HG03135 (cell line): ENCODE results near the gene CRAT.
"Not testable (repeated sequence)": the region's sequence is repeated elsewhere in the genome, so short reads cannot be mapped to it uniquely, and the experiment has no call there.

Source experiments
- ATAC-seq: cut with Tn5 transposase; IDR thresholded peaks from one replicate; pipeline ENCODE4 v1.9.1; 2021; ENCODE audit warnings: mild to moderate bottlenecking, moderate library complexity; ENCODE audit not compliant: unreplicated experiment

Gene CRAT

GRCh38 chr9:129138476-129139232 lies 28.1 kb upstream of the CRAT start:
- no peak for ATAC-seq

DNA sequence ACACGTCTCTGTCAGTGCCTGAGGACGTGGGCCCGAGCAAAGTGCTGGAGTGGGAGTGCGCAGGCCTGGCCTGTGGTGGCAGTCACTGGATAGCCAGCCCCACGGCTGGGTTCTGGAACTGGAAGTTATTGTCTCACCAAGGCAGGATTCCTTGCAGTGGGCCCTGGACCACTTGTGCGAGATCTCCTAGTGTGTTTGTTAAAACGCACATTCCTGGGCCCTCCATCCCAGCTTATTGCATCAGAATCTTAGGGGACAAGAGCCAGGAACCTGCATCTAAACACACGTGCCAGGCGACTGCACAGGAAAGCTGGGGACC lies 27.5 kb upstream of the CRAT start:
- ATAC-seq, result no peak

DNA sequence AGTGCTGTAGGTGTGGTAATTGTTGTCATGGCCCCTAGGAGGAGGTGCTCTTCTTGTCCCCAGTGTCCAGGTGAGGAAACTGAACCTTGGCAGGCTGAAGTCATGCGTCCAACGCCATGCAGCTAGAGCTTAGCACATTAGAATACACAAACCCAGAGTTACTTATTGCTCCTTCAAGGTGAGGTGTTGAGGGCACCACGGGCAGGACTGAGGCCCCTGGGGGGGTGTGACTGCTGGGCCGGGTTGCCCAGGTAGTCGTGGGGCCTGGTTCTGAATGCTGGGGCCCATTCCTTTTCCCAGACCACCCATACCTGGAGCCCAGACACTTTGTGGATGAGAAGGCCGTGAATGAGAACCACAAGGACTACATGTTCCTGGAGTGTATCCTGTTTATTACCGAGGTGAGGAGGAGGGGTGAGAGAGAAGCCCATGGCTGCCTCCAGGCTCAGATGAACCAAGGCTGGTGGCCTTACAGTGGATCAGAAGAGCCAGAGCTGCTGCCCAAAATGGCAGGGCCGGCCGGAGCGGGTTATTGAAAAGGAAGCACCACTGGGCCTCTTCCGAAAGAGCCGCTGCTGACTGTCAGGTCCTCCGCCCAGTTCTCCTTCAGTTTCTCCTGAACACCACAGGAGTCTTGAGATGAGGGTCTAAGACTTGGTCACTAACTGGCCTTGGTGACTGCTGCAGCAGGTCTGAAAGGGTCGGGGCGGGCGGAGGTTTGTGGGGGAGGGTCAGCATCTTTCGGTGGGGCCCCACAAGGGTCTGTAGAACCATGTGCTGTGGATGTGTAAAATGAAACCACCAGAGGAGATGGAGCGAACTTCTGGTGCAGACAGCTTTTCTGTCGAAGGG lies 26.9 kb upstream of the CRAT start:
- ATAC-seq, result no peak

DNA sequence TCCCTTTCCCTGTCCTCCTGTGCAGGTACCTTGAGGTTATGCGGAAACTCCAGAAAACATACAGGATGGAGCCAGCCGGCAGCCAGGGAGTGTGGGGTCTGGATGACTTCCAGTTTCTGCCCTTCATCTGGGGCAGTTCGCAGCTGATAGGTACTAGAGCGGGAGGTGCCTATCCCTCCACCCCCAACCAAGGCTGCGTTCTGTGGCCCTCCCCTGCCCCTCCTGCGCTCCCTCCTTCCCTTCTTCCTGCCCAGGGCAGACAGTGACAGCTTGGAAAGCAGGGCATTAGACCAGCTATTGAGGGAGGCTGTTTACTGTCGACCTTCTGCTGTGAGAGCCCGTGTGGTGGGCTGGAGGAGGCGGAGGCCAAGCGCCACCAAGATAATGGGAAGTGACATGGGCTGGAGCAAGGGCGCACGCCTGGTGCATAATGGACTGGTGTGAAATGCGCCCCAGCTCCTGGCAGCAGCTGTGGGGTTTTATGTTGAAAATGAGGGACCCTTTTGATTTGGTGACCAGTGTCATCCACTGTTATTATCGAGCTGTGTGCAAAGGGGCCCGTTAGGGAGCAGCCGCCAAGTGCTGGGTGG lies 25.9 kb upstream of the CRAT start:
- ATAC-seq, result no peak

DNA sequence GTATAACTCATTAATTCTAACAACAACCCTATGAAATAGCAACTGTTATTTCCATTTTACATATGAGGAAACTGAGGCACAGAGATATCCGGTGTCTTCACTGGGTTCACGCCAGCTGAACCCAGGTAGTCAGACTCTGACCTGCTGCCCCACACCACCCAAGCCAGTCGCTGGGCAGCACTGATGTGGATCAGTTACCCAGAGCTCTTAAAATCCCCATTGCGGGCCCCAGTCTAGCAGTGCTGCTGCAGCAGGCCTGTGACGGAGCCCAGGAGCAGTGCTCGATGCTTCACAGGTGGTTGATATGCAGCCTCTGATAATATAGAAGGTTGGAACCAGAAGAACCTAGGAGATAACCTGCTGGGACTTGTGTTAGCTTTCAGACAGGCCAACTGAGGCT lies 24.9 kb upstream of the CRAT start:
- ATAC-seq, result no peak

DNA sequence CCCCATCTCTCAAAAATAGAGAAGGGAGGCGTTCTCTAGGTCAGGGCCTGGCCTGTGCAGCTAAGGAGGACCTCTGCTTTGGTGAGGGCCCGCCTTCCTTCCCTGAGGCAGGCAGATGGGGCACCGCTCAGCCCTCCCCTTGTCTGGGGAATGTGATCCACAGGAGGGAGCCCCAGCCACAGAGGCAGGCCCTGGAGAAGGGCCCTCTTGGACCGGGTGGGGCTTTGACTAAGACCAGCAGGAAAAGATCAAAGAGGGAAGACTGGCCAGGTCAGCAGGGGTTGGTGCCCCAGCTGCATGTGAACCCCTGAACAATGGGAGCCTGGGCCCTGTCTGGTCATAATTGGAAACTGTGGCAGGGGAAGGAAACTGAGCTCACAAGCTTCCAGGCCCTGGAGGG lies 22.5 kb upstream of the CRAT start:
- no peak for ATAC-seq

- no peak for ATAC-seq
Observed at GRCh38 chr9:129131300-129132145, 20.9 kb upstream of the CRAT start.

GRCh38 chr9:129130791-129131190 lies 20.2 kb upstream of the CRAT start:
- ATAC-seq, result no peak

- ATAC-seq, result not testable (repeated sequence)
Observed at GRCh38 chr9:129130271-129130670, 19.7 kb upstream of the CRAT start.

DNA sequence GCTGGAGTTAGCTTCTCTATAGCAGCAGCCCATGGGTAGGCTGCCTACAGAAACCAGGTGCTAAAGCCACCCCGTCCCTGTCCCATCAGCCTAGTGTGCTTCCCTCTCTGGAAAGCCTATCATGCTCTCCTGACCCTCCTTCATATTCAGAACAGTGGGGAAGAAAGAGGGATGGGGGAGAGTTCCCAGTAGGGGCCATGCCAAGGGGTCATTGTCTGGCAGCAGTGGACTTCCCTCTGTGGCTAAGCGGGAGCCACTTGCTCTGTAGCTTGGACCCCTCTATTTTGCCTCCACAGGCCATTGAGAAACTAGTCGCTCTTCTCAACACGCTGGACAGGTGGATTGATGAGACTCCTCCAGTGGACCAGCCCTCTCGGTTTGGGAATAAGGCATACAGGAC lies 18.1 kb upstream of the CRAT start:
- ATAC-seq, result no peak

DNA sequence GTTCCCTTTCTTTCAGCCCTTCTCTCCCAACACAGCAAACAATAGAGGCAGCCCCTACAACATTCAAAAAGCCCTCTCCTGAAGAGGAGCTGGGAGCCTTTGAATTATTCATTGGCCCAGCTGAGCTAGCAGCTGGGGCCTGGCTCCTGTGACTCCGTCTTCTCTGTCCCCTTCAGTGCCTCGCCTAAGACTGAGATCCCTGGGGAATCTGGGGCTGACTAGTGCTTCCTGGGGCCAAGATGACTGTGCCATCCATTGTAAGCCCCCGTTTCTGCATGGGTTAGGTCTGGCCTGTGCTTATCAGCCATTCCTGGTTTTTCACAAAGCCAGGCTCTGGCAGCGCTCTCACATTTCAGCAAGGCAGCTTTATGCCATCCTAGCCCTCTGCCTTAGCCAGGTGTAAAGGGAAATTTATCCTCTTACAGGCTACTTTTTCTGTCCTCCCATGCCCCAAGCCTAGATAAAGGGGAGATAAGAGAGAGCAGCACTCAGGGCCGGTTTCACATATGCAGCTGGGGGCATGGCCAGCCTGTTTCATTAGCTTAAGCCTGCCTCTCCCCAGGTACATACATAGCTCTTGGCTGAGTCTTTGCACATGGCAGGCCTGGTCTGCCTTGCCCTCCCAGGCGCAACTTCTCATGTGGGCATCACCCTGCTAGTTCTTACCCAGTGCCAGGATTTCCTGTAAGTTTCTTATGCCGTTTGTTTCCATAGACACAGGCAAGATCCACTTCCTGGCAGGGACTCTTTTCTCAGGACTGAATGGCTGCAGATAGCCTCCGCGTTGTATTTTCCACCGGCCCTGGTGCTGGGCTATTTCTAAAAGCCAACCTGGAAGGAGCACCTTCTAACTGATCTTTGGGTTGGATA lies 16.4 kb upstream of the CRAT start:
- ATAC-seq, result no peak

- no peak for ATAC-seq
Observed at GRCh38 chr9:129125478-129125877, 14.9 kb upstream of the CRAT start.

GRCh38 chr9:129124506-129125069 lies 14.0 kb upstream of the CRAT start:
- ATAC-seq, result no peak

GRCh38 chr9:129122976-129123375 lies 12.4 kb upstream of the CRAT start:
- ATAC-seq, result not testable (repeated sequence)

DNA sequence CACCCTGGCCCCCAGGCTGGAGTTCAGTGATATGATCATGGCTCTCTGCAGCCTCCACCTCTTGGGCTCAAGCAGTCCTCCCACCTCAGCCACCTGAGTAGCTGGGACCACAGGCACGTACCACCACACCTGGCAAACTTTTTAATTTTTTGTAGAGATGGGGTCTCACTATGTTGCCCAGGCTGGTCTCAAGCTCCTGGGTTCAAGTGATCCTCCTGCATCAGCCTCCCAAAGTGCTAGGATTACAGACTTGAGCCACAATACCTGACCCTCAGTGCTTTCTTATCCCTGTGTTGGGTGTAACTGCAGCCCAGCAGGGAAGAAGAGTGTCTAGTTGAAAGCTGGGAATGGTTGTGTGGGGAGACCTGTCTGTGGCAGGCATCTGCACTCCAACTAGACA lies 11.5 kb upstream of the CRAT start:
- ATAC-seq, result no peak

- ATAC-seq, result no peak
Observed at GRCh38 chr9:129121483-129121882, 10.9 kb upstream of the CRAT start.

- ATAC-seq, result no peak
Observed at GRCh38 chr9:129118799-129119198, 8.2 kb upstream of the CRAT start.

- ATAC-seq, result no peak
Observed at GRCh38 chr9:129113645-129114304, 3.2 kb upstream of the CRAT start.

DNA sequence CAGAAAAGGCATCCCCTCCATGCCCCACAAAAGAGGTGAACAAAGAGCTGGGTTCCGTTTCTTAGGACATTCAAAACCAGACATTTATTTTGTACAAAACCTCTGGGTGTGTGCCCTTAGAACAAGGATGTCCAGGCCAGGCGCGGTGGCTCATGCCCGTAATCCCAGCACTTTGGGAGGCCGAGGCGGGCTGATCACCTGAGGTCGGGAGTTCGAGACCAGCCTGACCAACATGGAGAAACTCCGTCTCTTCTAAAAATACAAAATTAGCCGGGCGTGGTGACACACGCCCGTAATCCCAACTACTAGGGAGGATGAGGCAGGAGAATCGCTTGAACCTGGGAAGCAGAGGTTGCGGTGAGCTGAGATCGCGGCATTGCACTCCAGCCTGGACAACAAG lies 1.9 kb upstream of the CRAT start:
- ATAC-seq, result not testable (repeated sequence)
